IMR-90 (cell line): ENCODE data around the gene MAT2A. TPM values are rescaled to one million over a fixed set of nuclear protein-coding genes. Genes with fewer than 3 reads are reported as not detected.
A peak's percentile ranks its signal among the peaks of the same experiment; 100 is the strongest.

Experiments
- ATAC-seq: fragments of 200-7000 bp; cut with Tn5 transposase; 2 replicates; pipeline ENCODE4 v1.9.1; 2020; ENCODE audit warnings: low read depth, mild to moderate bottlenecking, moderate library complexity
- BruUV-seq: library from RNA; stranded (reverse); fragments of 400-500 nt; replicated peaks from 2 replicates; lab custom pipeline; 2021; lab: Mats Ljungman, UMichigan
- CTCF ChIA-PET: fragments of 300-600 bp; formaldehyde crosslinking; extraction: SDS; loops from one replicate; lab custom pipeline; 2021; ENCODE audit warnings: antibody characterized with exemption; lab: Yijun Ruan, JAX
- POLR2A ChIA-PET: fragments of 300-600 bp; sonication (Branson Sonifier 250); formaldehyde crosslinking; loops from one replicate; lab custom pipeline; 2022; ENCODE audit warnings: antibody characterized with exemption; ENCODE audit not compliant: unreplicated experiment; lab: Charles Lee
- DNase-seq: peaks from one replicate; pipeline ENCODE4 v3.0.0; 2013
- H2AFZ ChIP-seq: replicated peaks from 2 replicates; pipeline ENCODE3; 2013; ENCODE audit warnings: low read length, mild to moderate bottlenecking; ENCODE audit not compliant: poor library complexity
- H2AK5ac ChIP-seq: 2 replicates; pipeline ENCODE4 v1.6.1; 2013; ENCODE audit warnings: low read depth, low read length, inconsistent platforms
- H2AK9ac ChIP-seq: replicated peaks from 2 replicates; pipeline ENCODE3; 2013; ENCODE audit warnings: mild to moderate bottlenecking, low read depth, low read length, moderate library complexity; ENCODE audit not compliant: poor library complexity
- H2BK120ac ChIP-seq: 2 replicates; pipeline ENCODE4 v1.6.1; 2013; ENCODE audit warnings: low read depth, low read length, inconsistent platforms
- H2BK15ac ChIP-seq: 3 replicates; pipeline ENCODE4 v1.6.1; 2013; ENCODE audit warnings: low read depth, low read length, inconsistent platforms
- H2BK20ac ChIP-seq: 2 replicates; pipeline ENCODE4 v1.6.1; 2013; ENCODE audit warnings: low read depth, mild to moderate bottlenecking, inconsistent platforms, low read length, moderate library complexity
- H2BK5ac ChIP-seq: 2 replicates; pipeline ENCODE4 v1.6.1; 2013; ENCODE audit warnings: mild to moderate bottlenecking, low read depth, low read length, inconsistent platforms; ENCODE audit not compliant: poor library complexity, severe bottlenecking
- H3K14ac ChIP-seq: replicated peaks from 2 replicates; pipeline ENCODE4 v1.6.1; 2013; ENCODE audit warnings: low read depth, low read length, inconsistent platforms
- H3K18ac ChIP-seq: 2 replicates; pipeline ENCODE4 v1.6.1; 2013; ENCODE audit warnings: low read depth, low read length, control low read depth
- H3K23ac ChIP-seq: 2 replicates; pipeline ENCODE4 v1.6.1; 2013; ENCODE audit warnings: low read depth, low read length, inconsistent platforms
- H3K27ac ChIP-seq: 2 replicates; pipeline ENCODE4 v1.5.1; 2013; ENCODE audit warnings: mild to moderate bottlenecking, control low read depth, low read length; ENCODE audit not compliant: insufficient read depth
- H3K27me3 ChIP-seq: 2 replicates; pipeline ENCODE4 v1.6.1; 2013; ENCODE audit warnings: low read length; ENCODE audit not compliant: control insufficient read depth, insufficient read depth
- H3K36me3 ChIP-seq: 2 replicates; pipeline ENCODE4 v1.6.1; 2013; ENCODE audit warnings: low read length, mixed read lengths; ENCODE audit not compliant: control insufficient read depth, insufficient read depth
- H3K4ac ChIP-seq: 2 replicates; pipeline ENCODE4 v1.6.1; 2013; ENCODE audit warnings: low read depth, low read length, inconsistent platforms
- H3K4me1 ChIP-seq: 2 replicates; pipeline ENCODE4 v1.6.1; 2013; ENCODE audit warnings: low read length, mixed read lengths; ENCODE audit not compliant: control insufficient read depth, insufficient read depth
- H3K4me2 ChIP-seq: 2 replicates; pipeline ENCODE4 v1.6.1; 2013; ENCODE audit warnings: low read depth, mild to moderate bottlenecking, control low read depth, low read length, moderate library complexity
- H3K4me3 ChIP-seq: 2 replicates; pipeline ENCODE4 v1.5.1; 2013; ENCODE audit warnings: low read depth, mild to moderate bottlenecking, control low read depth, low read length, moderate library complexity; ENCODE audit not compliant: insufficient read depth
- H3K56ac ChIP-seq: 2 replicates; pipeline ENCODE4 v1.6.1; 2013; ENCODE audit warnings: low read length, inconsistent platforms; ENCODE audit not compliant: insufficient read depth; ENCODE audit errors: extremely low read depth
- H3K79me1 ChIP-seq, 2 experiments: 2 replicates each; pipeline ENCODE4 v1.6.1; 2013; ENCODE audit warnings: low read length in 2 of 2, inconsistent platforms in 1 of 2, low read depth in 1 of 2
- H3K9ac ChIP-seq: 2 replicates; pipeline ENCODE4 v1.6.1; 2013; ENCODE audit warnings: low read depth, low read length, control low read depth
- H3K9me1 ChIP-seq: 2 replicates; pipeline ENCODE4 v1.6.1; 2013; ENCODE audit warnings: low read length, inconsistent platforms; ENCODE audit not compliant: insufficient read depth
- H3K9me3 ChIP-seq: 2 replicates; pipeline ENCODE4 v1.6.1; 2013; ENCODE audit warnings: low read length; ENCODE audit not compliant: control insufficient read depth, insufficient read depth
- H4K20me1 ChIP-seq: 2 replicates; pipeline ENCODE4 v1.6.1; 2013; ENCODE audit warnings: low read length, inconsistent platforms; ENCODE audit not compliant: insufficient read depth
- H4K5ac ChIP-seq: 2 replicates; pipeline ENCODE4 v1.6.1; 2013; ENCODE audit warnings: mild to moderate bottlenecking, low read depth, low read length, control low read depth
- H4K8ac ChIP-seq, 2 experiments: 2 replicates each; pipeline ENCODE4 v1.6.1; 2013; ENCODE audit warnings: low read depth in 2 of 2, low read length in 2 of 2, control low read depth in 1 of 2, inconsistent platforms in 1 of 2
- H4K91ac ChIP-seq: 2 replicates; pipeline ENCODE4 v1.6.1; 2013; ENCODE audit warnings: low read depth, low read length, inconsistent platforms; ENCODE audit not compliant: insufficient read depth
- BHLHE40 ChIP-seq: fragments of 150-350 bp; IDR thresholded peaks from 2 replicates; pipeline ENCODE4 v1.6.1; 2016; ENCODE audit warnings: mild to moderate bottlenecking, low read depth, low read length
- CEBPB ChIP-seq: IDR thresholded peaks from 2 replicates; pipeline ENCODE4 v1.6.1; 2012; ENCODE audit warnings: low read depth, low read length, improper control_type of control experiment
- CHD1 ChIP-seq: IDR thresholded peaks from 2 replicates; pipeline ENCODE4 v1.6.1; 2012; ENCODE audit warnings: low read depth, low read length, improper control_type of control experiment
- FOS ChIP-seq: fragments of 150-350 bp; IDR thresholded peaks from 2 replicates; pipeline ENCODE4 v1.6.1; 2016; ENCODE audit warnings: low read depth, low read length
- MAFK ChIP-seq: IDR thresholded peaks from 2 replicates; pipeline ENCODE4 v1.6.1; 2012; ENCODE audit warnings: low read depth, low read length, improper control_type of control experiment
- MAZ ChIP-seq: IDR thresholded peaks from 2 replicates; pipeline ENCODE4 v1.6.1; 2012; ENCODE audit warnings: low read depth, mild to moderate bottlenecking, low read length, improper control_type of control experiment, moderate library complexity, borderline replicate concordance
- MXI1 ChIP-seq: IDR thresholded peaks from 2 replicates; pipeline ENCODE4 v1.6.1; 2012; ENCODE audit warnings: low read depth, mild to moderate bottlenecking, low read length, moderate library complexity, borderline replicate concordance
- NFE2L2 ChIP-seq: fragments of 150-350 bp; IDR thresholded peaks from 2 replicates; pipeline ENCODE4 v1.6.1; 2016; ENCODE audit warnings: low read depth, mild to moderate bottlenecking, low read length
- POLR2A ChIP-seq: IDR thresholded peaks from 2 replicates; pipeline ENCODE4 v1.6.1; 2012; ENCODE audit warnings: mild to moderate bottlenecking, low read depth, low read length
- RAD21 ChIP-seq: IDR thresholded peaks from 2 replicates; pipeline ENCODE4 v1.6.1; 2012; ENCODE audit warnings: low read length, improper control_type of control experiment
- RCOR1 ChIP-seq: IDR thresholded peaks from 2 replicates; pipeline ENCODE4 v1.6.1; 2012; ENCODE audit warnings: mild to moderate bottlenecking, low read length, improper control_type of control experiment; ENCODE audit not compliant: insufficient replicate concordance
- RFX5 ChIP-seq: IDR thresholded peaks from 2 replicates; pipeline ENCODE4 v1.8.0; 2012; ENCODE audit warnings: low read depth, mild to moderate bottlenecking, low read length, moderate library complexity
- SMC3 ChIP-seq: fragments of 150-350 bp; IDR thresholded peaks from 2 replicates; pipeline ENCODE4 v1.6.1; 2016; ENCODE audit warnings: low read depth, mild to moderate bottlenecking, antibody characterized with exemption, low read length, moderate library complexity
- WGBS, 2 experiments: methylation state at CpG; one replicate each; pipeline versions ENCODE4 v1.1.5 to v1.1.7; 2013; ENCODE audit warnings: missing lambda C conversion rate in 2 of 2; ENCODE audit not compliant: insufficient read length in 1 of 2; ENCODE audit errors: extremely low coverage in 2 of 2; 5-methylcytosine and 5-hydroxymethylcytosine counted together
- dilution Hi-C: fragments of 300-500 bp; cut with HindIII; formaldehyde crosslinking; loops from one replicate; pipeline ENCODE4 v1.14.3; 2018; ENCODE audit warnings: low sequenced_read_pairs; ENCODE audit not compliant: unreplicated experiment
- in situ Hi-C: fragments of 300-500 bp; cut with MboI; formaldehyde crosslinking; loops from 3 replicates; pipeline ENCODE4 v1.14.3; 2019; ENCODE audit warnings: low sequenced_read_pairs, inconsistent platforms, mixed read lengths
- intact Hi-C: fragments of 100-400 bp; cut with micrococcal nuclease; formaldehyde crosslinking; loops from 2 replicates; pipeline ENCODE4 v1.10.0; 2022
- polyA plus RNA-seq, 3 experiments: library from polyadenylated mRNA; depleted of rRNA; stranded (reverse); fragments of >200 nt; gene quantifications; 2 replicates each; pipeline ENCODE4 v1.2.3, GENCODE V29; 2012; ENCODE audit warnings: low replicate concordance in 1 of 3
- total RNA-seq: library from RNA; depleted of rRNA; stranded (reverse); fragments of >200 nt; gene quantifications from 2 replicates; pipeline ENCODE4 v1.2.3, GENCODE V29; 2012
- TF ChIP-seq, protein P1 (sequence below): fragments of 150-350 bp; IDR thresholded peaks from 2 replicates; pipeline ENCODE4 v1.6.1; 2017; ENCODE audit warnings: mild to moderate bottlenecking, antibody characterized with exemption, low read length, low read depth
- TF ChIP-seq, protein P2 (sequence below): conservative IDR thresholded peaks from 2 replicates; pipeline ENCODE4 v1.5.1; 2012; ENCODE audit warnings: mild to moderate bottlenecking, low read depth, low read length, improper control_type of control experiment
- TF ChIP-seq, protein P3 (sequence below): fragments of 150-350 bp; IDR thresholded peaks from 2 replicates; pipeline ENCODE4 v1.6.1; 2016; ENCODE audit warnings: low read depth, mild to moderate bottlenecking, low read length, moderate library complexity, borderline replicate concordance

The MAT2A gene
- total and polyA plus RNA-seq, 2 of the 4 experiments (the other 2 are of a cell fraction): 94.1 to 223 TPM

DNA sequence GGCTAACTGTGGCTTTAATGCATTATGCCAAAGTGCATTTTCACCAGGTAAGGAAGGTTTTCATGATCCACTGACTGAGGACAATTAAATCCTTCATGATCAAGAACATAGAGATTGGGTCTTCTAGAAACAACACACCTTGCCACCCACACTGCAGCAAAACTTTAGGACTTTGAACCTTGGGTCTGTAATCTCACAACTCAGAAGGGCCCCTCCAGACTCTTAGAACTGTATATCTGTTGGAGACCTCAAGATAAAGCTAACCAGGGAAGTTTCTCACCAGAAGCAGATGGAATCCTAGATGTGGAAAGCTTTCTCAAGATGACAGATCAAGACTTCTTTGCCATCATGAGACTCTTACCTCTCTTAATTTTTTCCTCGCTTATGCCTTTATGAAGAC lies 42.5 kb upstream of the MAT2A start:
- peaks cover 10% of the 10 kb centered on the region; the same call in 1 of the 2 replicates for H3K9me1 ChIP-seq
- intact Hi-C loops: loop anchor here (5.0 kb wide), 2 partner anchors 41 to 44 kb away; partner anchors contain the start of gene MAT2A
- in situ Hi-C loops: no loop called here
- no peak overlapping the region for H2BK120ac ChIP-seq
- DNase-seq (no peak), ATAC-seq (no peak)
- H2BK15ac ChIP-seq: 0 out of 3 replicates have a peak overlapping the region, but pooled peaks have one; percentile 44
- no peak overlapping the region for H3K4ac ChIP-seq
- dilution Hi-C loops: no loop called here
- no peak overlapping the region for H3K4me2 ChIP-seq
- H3K79me1 ChIP-seq: no peaks in the 10 kb centered on the region; a peak in 1 of 4 replicates
- H3K4me3 ChIP-seq: no peak overlapping the region
- no peak overlapping the region for H3K18ac ChIP-seq
- POLR2A ChIA-PET: no interaction called here
- H2AFZ ChIP-seq: no peak overlapping the region
- no peak overlapping the region for H4K8ac ChIP-seq
- no peak overlapping the region for H4K91ac ChIP-seq
- no TSS peak for BruUV-seq
- no peaks in the 10 kb centered on the region for H3K27me3 ChIP-seq
- 0 out of 2 replicates have a peak overlapping the region, but pooled peaks have one; percentile 44 for H2BK20ac ChIP-seq
- H3K36me3 ChIP-seq: no peaks in the 10 kb centered on the region
- CTCF ChIA-PET: no interaction called here
- H4K20me1 ChIP-seq: no peaks in the 10 kb centered on the region
- peaks cover 4% of the 10 kb centered on the region; the same call in 1 of the 2 replicates for H3K4me1 ChIP-seq
- H2BK5ac ChIP-seq: no peak overlapping the region
- H2AK5ac ChIP-seq: no peak overlapping the region
- WGBS, 2 experiments: no CpG with 5 or more reads among the region's 1 CpG
- no peak overlapping the region for H4K5ac ChIP-seq
- TF ChIP-seq, protein P1, sequence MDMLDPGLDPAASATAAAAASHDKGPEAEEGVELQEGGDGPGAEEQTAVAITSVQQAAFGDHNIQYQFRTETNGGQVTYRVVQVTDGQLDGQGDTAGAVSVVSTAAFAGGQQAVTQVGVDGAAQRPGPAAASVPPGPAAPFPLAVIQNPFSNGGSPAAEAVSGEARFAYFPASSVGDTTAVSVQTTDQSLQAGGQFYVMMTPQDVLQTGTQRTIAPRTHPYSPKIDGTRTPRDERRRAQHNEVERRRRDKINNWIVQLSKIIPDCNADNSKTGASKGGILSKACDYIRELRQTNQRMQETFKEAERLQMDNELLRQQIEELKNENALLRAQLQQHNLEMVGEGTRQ: no peak
- no peak for TF ChIP-seq NFE2L2
- TF ChIP-seq CEBPB: no peak
- TF ChIP-seq CHD1: no peak
- TF ChIP-seq RCOR1: no peak
- TF ChIP-seq, protein P2, sequence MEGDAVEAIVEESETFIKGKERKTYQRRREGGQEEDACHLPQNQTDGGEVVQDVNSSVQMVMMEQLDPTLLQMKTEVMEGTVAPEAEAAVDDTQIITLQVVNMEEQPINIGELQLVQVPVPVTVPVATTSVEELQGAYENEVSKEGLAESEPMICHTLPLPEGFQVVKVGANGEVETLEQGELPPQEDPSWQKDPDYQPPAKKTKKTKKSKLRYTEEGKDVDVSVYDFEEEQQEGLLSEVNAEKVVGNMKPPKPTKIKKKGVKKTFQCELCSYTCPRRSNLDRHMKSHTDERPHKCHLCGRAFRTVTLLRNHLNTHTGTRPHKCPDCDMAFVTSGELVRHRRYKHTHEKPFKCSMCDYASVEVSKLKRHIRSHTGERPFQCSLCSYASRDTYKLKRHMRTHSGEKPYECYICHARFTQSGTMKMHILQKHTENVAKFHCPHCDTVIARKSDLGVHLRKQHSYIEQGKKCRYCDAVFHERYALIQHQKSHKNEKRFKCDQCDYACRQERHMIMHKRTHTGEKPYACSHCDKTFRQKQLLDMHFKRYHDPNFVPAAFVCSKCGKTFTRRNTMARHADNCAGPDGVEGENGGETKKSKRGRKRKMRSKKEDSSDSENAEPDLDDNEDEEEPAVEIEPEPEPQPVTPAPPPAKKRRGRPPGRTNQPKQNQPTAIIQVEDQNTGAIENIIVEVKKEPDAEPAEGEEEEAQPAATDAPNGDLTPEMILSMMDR: no peak
- TF ChIP-seq MXI1: no peak
- no peak for TF ChIP-seq BHLHE40
- no peak for TF ChIP-seq RFX5
- no peak for TF ChIP-seq MAZ
- no peak for TF ChIP-seq MAFK
- no peak for TF ChIP-seq FOS
- no peak for TF ChIP-seq POLR2A
- TF ChIP-seq SMC3: no peak
- TF ChIP-seq, protein P3, sequence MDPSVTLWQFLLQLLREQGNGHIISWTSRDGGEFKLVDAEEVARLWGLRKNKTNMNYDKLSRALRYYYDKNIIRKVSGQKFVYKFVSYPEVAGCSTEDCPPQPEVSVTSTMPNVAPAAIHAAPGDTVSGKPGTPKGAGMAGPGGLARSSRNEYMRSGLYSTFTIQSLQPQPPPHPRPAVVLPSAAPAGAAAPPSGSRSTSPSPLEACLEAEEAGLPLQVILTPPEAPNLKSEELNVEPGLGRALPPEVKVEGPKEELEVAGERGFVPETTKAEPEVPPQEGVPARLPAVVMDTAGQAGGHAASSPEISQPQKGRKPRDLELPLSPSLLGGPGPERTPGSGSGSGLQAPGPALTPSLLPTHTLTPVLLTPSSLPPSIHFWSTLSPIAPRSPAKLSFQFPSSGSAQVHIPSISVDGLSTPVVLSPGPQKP: no peak
- TF ChIP-seq RAD21: no peak
- H3K9ac ChIP-seq: no peak overlapping the region
- no peak overlapping the region for H3K23ac ChIP-seq
- no peak overlapping the region for H2AK9ac ChIP-seq
- no peak overlapping the region for H3K56ac ChIP-seq
- H3K27ac ChIP-seq: no peak overlapping the region
- H3K9me3 ChIP-seq: no peaks in the 10 kb centered on the region
- H3K14ac ChIP-seq: no peak overlapping the region
